NCI-H524 (cell line): ENCODE data around the gene SRSF9.
"Not testable (repeated sequence)": the region's sequence is repeated elsewhere in the genome, so short reads cannot be mapped to it uniquely, and the experiment has no call there.

Experiments used
- DNase-seq, 2 experiments: peaks; one replicate each; lab custom pipeline; 2025; lab: John Stamatoyannopoulos, UW

Gene SRSF9

GRCh38 chr12:120447992-120448391, 21.6 kb downstream of the SRSF9 start:
- no peak for DNase-seq

- DNase-seq = not testable (repeated sequence)
These were observed 22.7 kb downstream of the SRSF9 start for GRCh38 chr12:120446844-120447178.

GRCh38 chr12:120445911-120446843, 23.4 kb downstream of the SRSF9 start, which contains the start of the genes GATC and TRIAP1:
TSS of gene GATC (plus strand) at chr12:120446444. CDS start at chr12:120446481, 37 bp downstream.
TSS of gene TRIAP1 (minus strand) at chr12:120446384. CDS start at chr12:120446372, 12 bp downstream.
- DNase-seq = peak; percentile 29 to 67

GRCh38 chr12:120444676-120445075, 24.9 kb downstream of the SRSF9 start:
- DNase-seq = no peak

GRCh38 chr12:120439646-120440247, 29.8 kb downstream of the SRSF9 start:
- DNase-seq = peak; percentile 36 to 73

GRCh38 chr12:120438495-120439198, 30.9 kb downstream of the SRSF9 start:
- no peak for DNase-seq

GRCh38 chr12:120437735-120438494, 31.6 kb downstream of the SRSF9 start, which contains the start of gene COX6A1:
TSS of gene COX6A1 (plus strand) at chr12:120438113. CDS start at chr12:120438127, 14 bp downstream.
- DNase-seq = peak; percentile 98 to 99

- no peak for DNase-seq
These were observed 36.6 kb downstream of the SRSF9 start for GRCh38 chr12:120432772-120433525.

GRCh38 chr12:120429368-120429767, 40.2 kb downstream of the SRSF9 start:
- DNase-seq = no peak

- DNase-seq = no peak
These were observed 40.8 kb downstream of the SRSF9 start for GRCh38 chr12:120428597-120429229.

- DNase-seq = no peak
These were observed 43.8 kb downstream of the SRSF9 start for GRCh38 chr12:120425797-120426196.

GRCh38 chr12:120422892-120423456, 46.6 kb downstream of the SRSF9 start:
- no peak for DNase-seq

GRCh38 chr12:120421701-120422100, 47.8 kb downstream of the SRSF9 start:
- no peak for DNase-seq

- DNase-seq = no peak
These were observed 51.5 kb downstream of the SRSF9 start for GRCh38 chr12:120417917-120418580.

GRCh38 chr12:120416490-120417216, 52.9 kb downstream of the SRSF9 start:
- DNase-seq = peak; percentile 78 to 85

GRCh38 chr12:120413901-120414695, 55.5 kb downstream of the SRSF9 start:
- DNase-seq = no peak

GRCh38 chr12:120412421-120412820, 57.1 kb downstream of the SRSF9 start:
- peak; percentile 16 to 76 for DNase-seq
